Neural crest cell (in vitro differentiated cells): Measurements from ENCODE around the gene ADGRA1. TPM values are rescaled to one million over a fixed set of nuclear protein-coding genes. Genes with fewer than 3 reads are reported as not detected.
A peak's percentile ranks its signal among the peaks of the same experiment; 100 is the strongest.

Experiments used
- DNase-seq: peaks from one replicate; pipeline ENCODE4 v3.0.0; 2021; ENCODE audit warnings: low read depth, mixed read lengths, low spot score
- H3K27ac Mint-ChIP-seq: one replicate; pipeline ENCODE4 v1.8.0; 2021; ENCODE audit warnings: mild to moderate bottlenecking, mixed read lengths; ENCODE audit not compliant: unreplicated experiment
- H3K27me3 Mint-ChIP-seq: 2 replicates; pipeline ENCODE4 v1.8.0; 2021; ENCODE audit warnings: low read depth, mild to moderate bottlenecking, mixed read lengths
- H3K36me3 Mint-ChIP-seq: 2 replicates; pipeline ENCODE4 v1.8.0; 2021; ENCODE audit warnings: low read depth, mild to moderate bottlenecking, mixed read lengths
- H3K4me1 Mint-ChIP-seq: 2 replicates; pipeline ENCODE4 v1.8.0; 2021; ENCODE audit warnings: mixed read lengths
- H3K4me3 Mint-ChIP-seq: one replicate; pipeline ENCODE4 v1.8.0; 2021; ENCODE audit warnings: mild to moderate bottlenecking, mixed read lengths
- H3K9me3 Mint-ChIP-seq: 2 replicates; pipeline ENCODE4 v1.8.0; 2021; ENCODE audit warnings: mixed read lengths
- total RNA-seq: library from RNA; stranded (reverse); gene quantifications from 2 replicates; pipeline ENCODE4 v1.2.1, GENCODE V29; 2021
- TF ChIP-seq, protein P1 (sequence below): fragments of 200-600 bp; sonication (generic); conservative IDR thresholded peaks from 2 replicates; pipeline ENCODE4 v1.5.0; 2021; ENCODE audit warnings: antibody characterized with exemption, mild to moderate bottlenecking

Gene ADGRA1
- total RNA-seq, 1 donor from 2014 or later, result 0.33 TPM

DNA sequence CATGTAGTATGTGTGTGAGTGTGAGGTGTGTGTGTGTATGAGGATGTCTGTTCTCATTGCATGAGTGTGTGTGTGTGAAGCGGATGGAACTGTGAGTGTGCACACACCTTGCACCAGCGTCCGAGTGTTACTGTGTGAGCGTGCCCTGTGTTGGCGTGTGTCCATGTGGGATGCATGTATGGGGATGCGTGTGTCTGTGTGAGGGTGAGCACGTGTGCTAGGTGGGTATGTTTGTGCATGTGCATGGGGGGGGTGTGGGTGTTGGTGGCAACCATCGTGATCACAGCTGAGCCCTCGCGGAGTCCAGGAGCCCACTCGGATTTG is 78.7 kb downstream of the ADGRA1 start:
- no peak for DNase-seq
- Mint-ChIP-seq H3K4me1 (no peaks in the 10 kb centered on the region), H3K27ac (peak overlapping the region; percentile 63), H3K27me3 (peaks cover 19% of the 10 kb centered on the region), H3K36me3 (peaks cover 6% of the 10 kb centered on the region), H3K9me3 (no peaks in the 10 kb centered on the region), H3K4me3 (no peak overlapping the region)
- TF ChIP-seq, protein P1, sequence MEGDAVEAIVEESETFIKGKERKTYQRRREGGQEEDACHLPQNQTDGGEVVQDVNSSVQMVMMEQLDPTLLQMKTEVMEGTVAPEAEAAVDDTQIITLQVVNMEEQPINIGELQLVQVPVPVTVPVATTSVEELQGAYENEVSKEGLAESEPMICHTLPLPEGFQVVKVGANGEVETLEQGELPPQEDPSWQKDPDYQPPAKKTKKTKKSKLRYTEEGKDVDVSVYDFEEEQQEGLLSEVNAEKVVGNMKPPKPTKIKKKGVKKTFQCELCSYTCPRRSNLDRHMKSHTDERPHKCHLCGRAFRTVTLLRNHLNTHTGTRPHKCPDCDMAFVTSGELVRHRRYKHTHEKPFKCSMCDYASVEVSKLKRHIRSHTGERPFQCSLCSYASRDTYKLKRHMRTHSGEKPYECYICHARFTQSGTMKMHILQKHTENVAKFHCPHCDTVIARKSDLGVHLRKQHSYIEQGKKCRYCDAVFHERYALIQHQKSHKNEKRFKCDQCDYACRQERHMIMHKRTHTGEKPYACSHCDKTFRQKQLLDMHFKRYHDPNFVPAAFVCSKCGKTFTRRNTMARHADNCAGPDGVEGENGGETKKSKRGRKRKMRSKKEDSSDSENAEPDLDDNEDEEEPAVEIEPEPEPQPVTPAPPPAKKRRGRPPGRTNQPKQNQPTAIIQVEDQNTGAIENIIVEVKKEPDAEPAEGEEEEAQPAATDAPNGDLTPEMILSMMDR, result no peak

DNA sequence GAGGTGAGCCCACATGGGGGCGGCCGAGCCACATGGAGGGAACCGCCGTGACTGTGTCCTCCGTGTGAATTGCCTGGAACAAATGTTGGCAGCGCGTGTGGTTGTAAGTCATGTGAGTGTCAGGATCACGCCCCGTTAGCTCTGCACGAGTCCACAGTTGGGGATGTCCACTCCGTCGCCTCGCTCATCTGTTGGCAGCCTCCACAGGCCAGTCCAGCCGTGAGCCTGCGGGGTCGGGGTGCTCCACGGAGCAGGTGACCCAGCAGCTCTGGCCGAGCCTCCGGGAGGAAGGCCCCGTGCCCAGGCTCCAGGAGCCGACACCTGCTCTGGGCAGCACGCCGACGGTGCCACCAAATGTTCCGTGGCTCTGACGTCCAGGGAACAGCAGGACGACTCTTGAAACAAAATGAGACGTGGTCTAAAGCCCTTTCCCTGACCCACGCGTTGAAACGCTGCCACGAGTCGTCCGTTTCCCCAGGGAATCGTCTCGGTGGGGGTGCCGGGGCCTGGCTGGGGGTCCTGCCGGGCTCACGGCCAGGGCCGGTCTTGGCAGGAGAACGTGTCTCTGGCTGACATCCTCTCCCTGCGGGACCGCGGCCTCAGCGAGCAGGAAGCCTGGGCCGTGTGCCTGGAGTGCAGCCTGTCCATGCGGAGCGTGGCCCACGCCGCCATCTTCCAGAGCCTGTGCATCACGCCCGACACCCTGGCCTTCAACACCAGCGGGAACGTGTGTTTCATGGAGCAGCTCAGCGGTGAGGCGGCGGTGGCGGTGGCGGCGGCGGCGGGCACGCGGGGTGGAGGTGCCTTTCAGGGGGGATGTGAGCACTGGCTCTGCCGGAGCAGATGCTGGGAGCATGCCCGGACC is 79.3 kb downstream of the ADGRA1 start:
- TF ChIP-seq, protein P1, result no peak
- Mint-ChIP-seq H3K27ac (no peak overlapping the region), H3K36me3 (peaks cover 6% of the 10 kb centered on the region), H3K9me3 (no peaks in the 10 kb centered on the region), H3K27me3 (peaks cover 15% of the 10 kb centered on the region), H3K4me1 (no peaks in the 10 kb centered on the region), H3K4me3 (no peak overlapping the region)
- DNase-seq, result no peak

DNA sequence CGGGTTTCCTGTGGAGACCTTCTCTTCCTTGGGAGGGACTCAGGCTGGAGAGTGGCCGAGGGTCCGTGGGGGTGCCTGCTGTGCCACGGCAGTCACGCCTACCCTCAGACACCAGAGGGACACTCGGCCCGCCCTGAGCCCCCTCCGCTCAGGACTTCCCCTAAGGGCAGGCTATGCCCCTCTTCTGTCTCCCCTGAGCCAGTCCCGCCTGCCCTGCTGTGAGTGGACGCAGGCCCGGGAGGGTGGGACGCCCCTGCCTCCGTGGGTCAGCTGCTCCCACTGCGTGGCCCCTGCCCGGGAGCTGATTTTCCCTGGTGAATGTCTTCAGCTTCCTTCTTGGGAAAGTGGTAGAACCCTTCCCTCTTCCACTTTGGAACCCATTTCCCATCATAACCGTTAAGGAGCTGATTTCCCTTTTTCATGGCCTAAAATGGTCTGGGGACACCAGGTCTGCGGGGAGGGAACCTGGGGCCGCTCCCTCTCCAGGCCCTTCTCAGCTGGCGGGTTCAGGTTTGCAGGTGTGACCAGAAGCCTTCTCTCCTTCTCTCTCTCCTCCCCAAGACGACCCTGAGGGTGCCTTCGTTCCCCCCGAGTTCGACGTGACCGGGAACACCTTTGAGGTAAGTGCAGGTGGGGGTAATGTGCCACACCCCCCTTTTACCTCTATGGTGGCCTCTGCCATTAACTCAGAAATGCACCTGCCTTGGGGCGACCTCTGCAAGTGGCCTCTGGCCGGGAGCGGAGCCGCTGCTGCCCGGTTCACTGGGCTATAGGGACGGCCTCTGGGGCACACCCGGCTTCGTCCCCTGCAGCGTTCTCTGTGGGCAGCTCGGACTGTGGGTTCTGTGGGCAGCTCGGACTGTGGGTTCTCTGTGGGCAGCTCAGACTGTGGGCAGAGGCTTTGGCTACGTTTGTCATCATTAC is 80.2 kb downstream of the ADGRA1 start:
- TF ChIP-seq, protein P1, result no peak
- no peak for DNase-seq
- H3K27ac Mint-ChIP-seq, result peak overlapping the region; percentile 12
- no peaks in the 10 kb centered on the region for H3K9me3 Mint-ChIP-seq
- H3K4me1 Mint-ChIP-seq, result no peaks in the 10 kb centered on the region
- H3K36me3 Mint-ChIP-seq, result peaks cover 6% of the 10 kb centered on the region
- no peak overlapping the region for H3K4me3 Mint-ChIP-seq
- peaks cover 6% of the 10 kb centered on the region for H3K27me3 Mint-ChIP-seq

DNA sequence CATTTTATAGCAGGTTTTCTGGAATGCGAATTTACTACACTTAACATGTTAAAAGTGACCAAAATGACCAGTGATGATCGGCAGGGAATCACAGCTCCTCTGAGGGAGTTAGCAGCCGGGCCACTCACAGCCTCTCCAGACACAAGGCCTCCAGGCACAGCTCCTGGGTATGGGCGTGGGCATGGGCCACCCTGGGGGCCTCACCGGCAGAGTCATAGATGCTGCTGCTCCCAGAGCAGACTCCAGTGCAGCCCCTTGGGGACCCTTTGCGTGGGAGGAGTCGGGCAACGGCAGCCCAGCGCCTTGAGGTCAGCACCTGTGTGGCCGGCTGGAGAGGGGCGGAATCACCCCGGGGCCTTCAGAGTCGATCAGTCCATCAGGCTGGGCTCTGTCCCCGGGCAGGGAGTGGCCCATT is 80.9 kb downstream of the ADGRA1 start:
- no peaks in the 10 kb centered on the region for H3K4me1 Mint-ChIP-seq
- H3K9me3 Mint-ChIP-seq, result no peaks in the 10 kb centered on the region
- no peak overlapping the region for H3K27ac Mint-ChIP-seq
- peaks cover 6% of the 10 kb centered on the region for H3K36me3 Mint-ChIP-seq
- no peaks in the 10 kb centered on the region for H3K27me3 Mint-ChIP-seq
- no peak overlapping the region for H3K4me3 Mint-ChIP-seq
- TF ChIP-seq, protein P1, result no peak
- no peak for DNase-seq

DNA sequence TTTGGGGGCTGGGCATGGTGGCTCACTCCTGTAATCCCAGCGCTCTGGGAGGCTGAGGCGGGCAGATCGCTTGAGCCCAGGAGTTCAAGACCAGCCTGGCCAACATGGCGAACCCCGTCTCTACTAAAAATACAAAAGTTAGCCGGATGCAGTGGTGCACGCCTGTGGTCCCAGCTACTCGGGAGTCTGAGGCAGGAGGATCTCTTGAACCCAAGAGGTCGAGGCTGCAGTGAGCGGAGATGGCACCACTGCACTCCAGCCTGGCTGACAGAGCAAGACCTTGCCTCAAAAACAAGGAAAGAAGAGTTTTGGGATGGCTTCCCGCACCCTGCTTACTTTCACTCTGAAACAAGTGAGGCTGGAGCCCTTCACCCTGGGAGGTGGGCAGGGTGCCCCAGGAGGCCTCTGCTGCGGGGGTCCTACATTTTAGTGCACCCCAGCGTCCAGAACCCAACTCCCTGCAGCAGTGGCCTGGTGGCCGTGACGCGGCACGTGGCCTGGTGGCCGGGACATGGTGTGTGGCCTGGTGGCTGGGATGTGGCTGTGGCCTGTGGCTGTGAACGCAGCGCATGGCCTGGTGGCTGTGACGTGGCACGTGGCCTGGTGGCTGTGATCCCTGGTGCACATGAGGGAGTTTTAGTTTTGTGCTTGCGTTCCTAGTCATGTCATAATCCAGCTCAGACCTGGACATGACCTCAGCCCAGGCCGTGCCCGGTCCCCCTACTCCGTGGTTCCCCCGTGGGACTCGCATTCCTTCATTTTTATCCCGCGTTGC is 81.6 kb downstream of the ADGRA1 start:
- no peak for DNase-seq
- Mint-ChIP-seq H3K27me3 (no peaks in the 10 kb centered on the region), H3K9me3 (peaks cover under 1% of the 10 kb centered on the region), H3K4me1 (no peaks in the 10 kb centered on the region), H3K36me3 (peaks cover 6% of the 10 kb centered on the region), H3K27ac (no peak overlapping the region), H3K4me3 (no peak overlapping the region)
- TF ChIP-seq, protein P1, result no peak
